GM19467 (cell line): ENCODE data around the gene RASSF5.
A peak's percentile ranks its signal among the peaks of the same experiment; 100 is the strongest.
"Not testable (repeated sequence)": the region's sequence is repeated elsewhere in the genome, so short reads cannot be mapped to it uniquely, and the experiment has no call there.

ENCODE experiments used
- ATAC-seq: cut with Tn5 transposase; IDR thresholded peaks from one replicate; pipeline ENCODE4 v1.9.1; 2021; ENCODE audit warnings: mild to moderate bottlenecking, moderate library complexity; ENCODE audit not compliant: unreplicated experiment

RASSF5 gene

DNA sequence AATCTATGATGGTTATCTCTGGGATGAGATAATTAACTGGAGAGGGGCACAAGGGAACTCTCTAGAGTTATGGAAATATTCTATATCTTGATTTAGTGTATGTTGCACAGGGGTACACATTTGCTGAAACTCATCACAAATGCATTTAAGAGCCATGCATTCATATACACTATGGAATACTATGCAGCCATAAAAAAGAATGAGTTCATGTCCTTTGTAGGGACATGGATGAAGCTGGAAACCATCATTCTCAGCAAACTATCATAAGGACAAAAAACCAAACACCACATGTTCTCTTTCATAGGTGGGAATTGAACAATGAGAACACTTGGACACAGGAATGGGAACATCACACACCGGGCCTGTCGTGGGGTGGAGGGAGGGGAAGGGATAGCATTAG lies 119.1 kb downstream of the RASSF5 start:
- ATAC-seq = not testable (repeated sequence)

DNA sequence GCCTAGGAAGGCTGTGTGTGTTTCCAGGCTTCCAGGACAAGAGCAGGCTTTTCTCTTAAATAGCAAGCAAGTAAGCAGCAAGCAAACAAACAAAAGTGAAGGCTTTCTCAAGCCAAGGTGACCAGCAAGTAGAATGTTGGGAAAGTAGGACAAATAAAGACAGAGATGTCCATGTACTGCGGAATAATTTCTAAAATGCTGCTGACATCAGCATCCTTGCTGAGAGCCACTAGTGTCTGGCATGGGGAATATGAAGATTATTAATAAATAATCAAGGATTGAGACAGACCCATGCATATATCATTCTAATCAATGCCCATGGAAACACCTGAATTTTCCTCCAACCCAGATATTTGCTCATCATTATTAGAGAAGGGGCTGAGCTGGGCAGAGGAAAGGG lies 121.6 kb downstream of the RASSF5 start:
- ATAC-seq = no peak

- no peak for ATAC-seq
Observed at GRCh38 chr1:206631085-206631509, 123.8 kb downstream of the RASSF5 start.

DNA sequence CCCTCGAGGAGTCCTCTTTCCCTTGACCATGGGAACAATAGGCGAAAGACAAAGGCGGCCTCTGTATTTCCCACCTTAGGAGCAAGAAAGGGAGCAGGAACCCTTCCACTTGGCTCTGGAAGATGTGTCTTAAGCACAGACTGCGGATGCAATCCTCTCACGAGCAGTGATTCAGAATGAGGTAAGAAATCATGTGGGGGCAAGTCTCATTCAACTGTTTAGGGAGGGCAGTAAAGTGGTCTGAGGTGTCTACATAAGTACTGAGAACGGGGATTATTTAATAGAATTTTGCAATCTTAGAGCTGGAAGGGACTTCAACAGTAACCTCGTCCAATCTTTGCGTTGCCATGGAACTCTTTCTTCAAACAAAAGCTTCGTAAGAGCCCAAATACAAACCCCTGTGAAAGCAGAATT lies 126.4 kb downstream of the RASSF5 start:
- no peak for ATAC-seq

DNA sequence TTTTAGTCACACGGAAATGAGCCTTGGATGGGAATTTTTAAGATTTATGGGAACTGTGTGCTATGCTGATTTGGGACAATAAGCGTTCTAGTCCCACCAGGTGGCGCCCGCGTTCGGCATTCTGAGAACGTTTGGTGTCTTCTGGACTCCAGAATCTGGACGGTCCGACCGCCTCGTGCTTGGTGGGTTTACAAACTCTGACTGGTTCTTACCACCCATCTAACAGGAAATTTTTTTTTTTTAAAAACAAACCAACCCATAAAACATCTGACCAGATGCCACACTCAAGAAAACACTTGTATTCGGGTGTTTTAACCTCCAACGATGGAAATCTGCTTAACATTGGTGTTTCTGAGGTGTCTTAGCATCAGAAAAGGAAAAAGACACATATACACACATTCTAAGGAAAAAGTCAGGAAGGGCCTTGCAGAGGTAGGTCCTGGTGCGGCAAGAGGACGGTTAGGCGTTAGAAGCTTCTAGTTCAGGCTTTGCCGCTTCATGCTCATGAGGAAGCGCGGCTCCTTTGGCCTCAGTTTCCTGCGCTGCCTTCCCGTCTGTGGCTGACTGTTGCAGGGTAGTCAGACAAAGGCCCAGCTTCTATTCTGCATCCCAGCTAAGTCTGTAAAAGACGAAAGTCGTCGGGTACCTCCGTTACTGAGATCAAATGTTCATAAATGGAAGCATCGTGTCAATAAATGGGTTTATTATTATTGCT lies 127.2 kb downstream of the RASSF5 start:
- no peak for ATAC-seq

- peak; percentile 94 for ATAC-seq
Observed at GRCh38 chr1:206635080-206635977, 128.0 kb downstream of the RASSF5 start, which contains the start of gene DYRK3. Gene DYRK3 (plus strand): TSS chr1:206635536. CDS start chr1:206635704, 168 bp downstream.

DNA sequence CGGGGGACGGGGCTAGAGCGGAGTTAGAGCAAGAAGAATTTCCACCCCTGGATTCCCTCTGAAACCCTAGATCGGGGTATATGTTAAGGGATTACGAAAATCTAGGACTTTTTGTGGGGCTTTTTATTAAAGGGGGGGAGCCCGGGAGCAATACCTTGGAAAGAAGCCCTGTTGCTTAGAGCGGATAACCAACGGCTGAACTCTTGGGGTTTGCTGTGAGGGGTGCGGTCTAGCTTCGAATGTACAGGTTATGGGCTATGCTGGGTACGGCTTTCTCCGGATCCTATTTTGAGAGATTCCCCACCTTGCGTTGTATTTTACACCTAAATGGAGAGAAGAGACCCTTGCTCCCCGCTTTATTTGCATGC lies 128.6 kb downstream of the RASSF5 start:
- ATAC-seq = no peak

- no peak for ATAC-seq
Observed at GRCh38 chr1:206636671-206637070, 129.3 kb downstream of the RASSF5 start.

GRCh38 chr1:206637605-206638004 lies 130.3 kb downstream of the RASSF5 start:
- no peak for ATAC-seq
